ENCODE results near the gene PIGH.
"Not testable (repeated sequence)": the region's sequence is repeated elsewhere in the genome, so short reads cannot be mapped to it uniquely, and the experiment has no call there.

PIGH gene

DNA sequence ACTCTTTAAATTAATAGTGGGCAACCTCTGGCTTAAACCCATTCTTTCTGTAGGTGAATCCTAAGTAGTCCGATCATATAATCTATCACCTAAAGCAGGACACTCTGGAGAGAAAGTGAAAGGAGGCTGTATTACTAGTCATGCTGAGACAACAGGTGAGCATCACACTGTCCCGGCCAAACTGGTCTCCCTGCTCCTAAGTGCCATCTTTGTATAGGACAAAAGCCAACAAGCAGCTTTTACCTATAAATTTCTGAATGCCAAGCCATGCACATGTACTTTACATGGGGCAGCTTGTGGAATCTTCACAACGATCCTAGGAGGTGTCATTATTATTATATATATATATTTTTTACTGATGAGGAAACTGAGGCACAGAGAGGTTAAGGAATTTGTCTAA is 48.9 kb downstream of the PIGH start:
- no peak for DNase-seq (ENCODE audit: low read depth)

DNA sequence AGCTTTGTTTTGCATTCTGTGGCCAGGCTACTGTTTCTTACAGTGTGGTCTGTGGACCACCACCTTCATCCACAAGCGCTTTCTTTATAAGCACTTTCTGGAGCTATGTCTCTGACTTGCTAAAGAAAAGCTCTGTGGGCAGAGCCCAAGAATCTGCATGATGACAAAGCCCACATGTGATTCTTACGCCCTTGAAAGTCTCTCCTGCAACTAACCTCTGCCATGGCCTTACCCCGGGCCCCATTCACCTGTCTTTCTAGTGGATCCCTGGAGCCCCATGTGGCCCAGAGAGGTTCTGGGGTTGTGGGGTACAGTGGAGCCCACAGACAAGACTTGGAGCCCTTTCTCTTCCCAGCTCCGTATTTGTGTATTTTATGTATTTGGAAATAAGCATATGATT is 50.3 kb downstream of the PIGH start:
- DNase-seq (ENCODE audit: low read depth): no peak

DNA sequence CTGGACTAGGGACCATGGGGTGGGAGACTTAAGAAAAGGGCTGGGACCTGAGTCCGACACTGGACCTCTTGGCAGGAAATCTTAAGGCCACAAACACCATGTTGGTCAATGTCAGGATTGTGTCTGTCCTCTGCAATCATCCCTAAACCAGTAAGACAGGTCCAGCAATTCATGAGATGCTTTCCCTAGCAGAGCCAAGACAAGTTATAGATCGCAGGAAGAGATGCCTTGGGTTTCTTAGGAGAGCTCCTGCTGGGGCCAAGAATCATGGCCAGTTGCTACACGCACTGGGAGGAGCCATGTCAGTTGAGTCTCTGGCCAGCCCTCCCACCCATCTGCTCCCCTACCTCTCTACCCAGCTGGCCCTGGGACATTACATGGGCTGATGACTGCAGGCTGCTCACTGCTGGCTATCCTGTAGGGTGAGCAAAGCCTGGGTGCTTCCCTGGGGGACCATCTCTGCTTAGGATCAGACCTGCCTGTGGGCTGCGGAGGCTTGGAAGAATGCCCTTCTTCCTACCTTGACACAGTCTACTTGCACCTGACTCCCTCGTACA is 52.8 kb downstream of the PIGH start:
- DNase-seq (ENCODE audit: low read depth): no peak

DNA sequence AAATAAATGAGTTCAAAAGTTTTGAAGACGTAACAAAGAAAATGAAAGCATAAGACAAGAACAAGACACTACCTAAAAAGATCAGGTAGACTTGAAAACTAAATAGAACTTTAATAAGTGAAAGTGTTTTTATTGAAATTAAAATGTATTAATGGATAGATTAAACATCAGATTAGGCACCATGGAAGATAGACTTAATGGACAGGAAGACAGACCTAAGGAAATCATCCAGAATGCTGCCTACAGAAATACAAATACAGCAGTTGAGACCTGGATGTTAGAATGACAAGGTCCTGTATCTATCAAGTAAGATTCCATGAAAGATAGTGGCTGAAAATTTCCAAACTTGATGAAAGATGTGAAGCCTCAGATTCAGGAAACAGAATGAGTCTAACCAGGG is 55.5 kb downstream of the PIGH start:
- DNase-seq (ENCODE audit: low read depth): no peak

DNA sequence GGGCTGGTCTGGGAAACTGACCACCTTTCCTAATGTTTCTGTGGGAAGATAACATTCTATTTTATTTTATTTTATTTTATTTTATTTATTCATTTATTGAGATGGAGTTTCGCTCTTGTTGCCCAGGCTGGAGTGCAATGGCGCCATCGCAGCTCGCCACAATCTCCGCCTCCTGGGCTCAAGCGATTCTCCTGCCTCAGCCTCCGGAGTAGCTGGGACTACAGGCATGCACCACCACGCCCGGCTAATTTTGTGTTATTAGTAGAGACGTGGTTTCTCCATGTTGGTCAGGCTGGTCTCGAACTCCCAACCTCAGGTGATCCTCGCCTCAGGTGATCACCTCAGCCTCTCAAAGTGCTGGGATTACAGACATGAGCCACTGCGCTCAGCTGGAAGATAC is 57.4 kb downstream of the PIGH start:
- not testable (repeated sequence) for DNase-seq (ENCODE audit: low read depth)

DNA sequence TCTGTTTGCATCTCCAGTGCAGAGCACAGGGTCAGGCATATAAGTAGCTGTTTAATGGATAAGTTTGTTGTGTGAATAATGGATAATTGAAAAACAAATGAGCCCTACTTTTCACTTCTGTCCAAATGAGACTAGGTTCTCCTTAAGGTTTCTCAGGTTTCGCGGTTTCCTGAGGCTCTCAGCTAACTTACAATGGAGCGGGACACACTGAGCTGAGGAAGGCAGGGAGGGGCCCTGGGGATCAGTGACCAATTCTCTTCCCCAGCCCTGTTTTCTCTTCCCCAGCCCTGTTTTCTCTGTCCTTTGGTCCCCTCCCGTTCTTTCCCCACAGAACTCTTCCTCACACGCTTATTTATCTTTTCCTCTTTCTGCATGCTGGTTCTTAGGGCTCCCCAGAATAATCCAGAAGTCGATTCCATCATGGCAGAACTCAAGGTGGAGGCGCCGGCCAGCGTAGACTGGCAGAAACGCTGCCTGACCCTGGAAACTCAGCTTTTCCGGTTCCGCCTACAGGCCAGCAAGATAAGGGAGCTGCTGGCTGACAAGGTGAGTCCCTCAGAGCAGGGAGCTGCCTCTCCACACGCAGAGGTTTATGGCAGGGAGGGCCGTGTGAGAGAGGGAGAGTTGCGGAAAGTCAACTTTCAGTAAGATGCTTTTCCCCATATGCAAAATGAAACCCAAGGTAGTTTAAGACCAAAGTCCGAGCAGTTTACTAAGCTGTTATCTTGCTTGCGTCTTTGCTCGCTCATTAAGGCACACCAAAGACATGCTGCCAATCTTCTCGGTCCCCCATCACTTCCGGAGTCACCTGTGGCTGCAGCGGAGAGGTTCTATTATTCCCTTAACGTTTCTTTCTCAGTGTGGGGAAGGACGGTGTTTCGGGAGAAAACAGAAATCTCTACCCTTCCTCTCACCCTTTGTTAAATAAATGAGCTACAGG is 58.4 kb downstream of the PIGH start:
- DNase-seq (ENCODE audit: low read depth): no peak

Data from GM04504 (cell line).